Measurements from ENCODE around the gene PPARD. TPM values are rescaled to one million over a fixed set of nuclear protein-coding genes. Genes with fewer than 3 reads are reported as not detected.
A peak's percentile ranks its signal among the peaks of the same experiment; 100 is the strongest.
"Not testable (repeated sequence)": the region's sequence is repeated elsewhere in the genome, so short reads cannot be mapped to it uniquely, and the experiment has no call there.

PPARD gene
- total and polyA plus RNA-seq, 11 donors: 10.0 to 23.8 (median 13.8) TPM

DNA sequence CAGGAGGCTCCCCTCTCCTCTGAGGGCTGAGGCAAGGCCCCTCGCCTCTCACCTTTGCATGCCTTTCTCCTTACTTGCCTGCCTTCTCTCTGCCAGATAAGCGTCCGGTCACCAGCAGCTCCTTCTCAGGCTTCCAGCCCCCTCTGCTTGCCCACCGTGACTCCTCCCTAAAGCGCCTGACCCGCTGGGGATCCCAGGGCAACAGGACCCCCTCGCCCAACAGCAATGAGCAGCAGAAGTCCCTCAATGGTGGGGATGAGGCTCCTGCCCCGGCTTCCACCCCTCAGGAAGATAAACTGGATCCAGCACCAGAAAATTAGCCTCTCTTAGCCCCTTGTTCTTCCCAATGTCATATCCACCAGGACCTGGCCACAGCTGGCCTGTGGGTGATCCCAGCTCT, 21.3 kb upstream of the PPARD start:
- Histone ChIP-seq H3K4me3 (no peak overlapping the region), H3K27ac (no peak overlapping the region), H3K4me1 (peaks cover 0 to 20% (median 4%) of the 10 kb centered on the region in 12 donors), H3K9me3 (no peaks in the 10 kb centered on the region), H3K36me3 (peaks cover 0 to 67% (median 0%) of the 10 kb centered on the region in 9 donors), H3K27me3 (no peaks in the 10 kb centered on the region)
- no peak for ATAC-seq
- DNase-seq: no peak
- intact Hi-C loops (cut with DNase I): loop anchor here in 1 of 10 donors (5.0 kb wide), 1 partner anchor 34 kb away; no protein-coding TSS in a partner anchor
- TF ChIP-seq CTCF (IDR thresholded peaks at IDR 0.05) (no peak), POLR2A (IDR thresholded peaks at IDR 0.05) (no peak)
- 89 to 94% (median 90%) methylated on average over 8 of the region's 8 CpGs for whole genome bisulfite sequencing, 4 donors

DNA sequence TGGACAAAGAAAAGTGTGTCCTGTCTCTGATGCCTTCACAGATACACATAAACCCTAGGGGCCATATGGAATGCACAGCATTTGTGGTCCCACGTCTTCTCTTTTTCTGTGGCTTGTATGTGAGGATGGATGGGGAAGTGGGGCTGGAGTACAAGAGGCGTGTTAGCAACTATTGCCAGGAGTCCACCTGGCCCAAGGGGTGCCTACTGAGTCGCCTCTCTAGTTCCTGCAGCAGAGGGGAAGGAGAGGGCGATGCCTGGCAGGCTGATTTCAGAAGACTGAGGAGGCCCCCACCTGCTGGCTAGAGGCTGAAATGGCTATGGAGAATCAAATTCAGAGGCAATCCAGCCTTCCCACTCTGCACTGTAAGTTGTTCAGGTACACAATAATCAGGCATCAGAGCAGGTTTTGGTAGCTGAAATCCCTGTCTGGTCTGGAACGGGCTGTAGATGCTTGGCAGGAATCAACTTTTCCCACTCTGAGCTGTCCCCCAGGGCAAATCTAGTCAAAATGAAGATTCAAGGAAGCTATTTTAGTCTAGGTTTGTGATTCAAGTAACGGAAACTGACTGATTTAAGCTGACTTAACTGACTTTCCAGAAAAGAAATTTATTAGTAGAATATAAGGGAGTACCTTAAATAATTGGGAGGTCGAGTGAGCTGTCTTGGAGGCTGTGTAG, 14.9 kb upstream of the PPARD start:
- TF ChIP-seq CTCF (IDR thresholded peaks at IDR 0.05) (peak; percentile 27 to 66 (median 51)), POLR2A (IDR thresholded peaks at IDR 0.05) (no peak)
- H3K4me3 ChIP-seq: no peak overlapping the region
- H3K27ac ChIP-seq: no peak overlapping the region
- intact Hi-C loops (cut with DNase I): loop anchor here in 5 of 10 donors (2.0 to 5.0 kb wide), 4 partner anchors 31 to 180 kb away; partner anchors contain the start of gene DEF6 (in 1 of the 5)
- no peaks in the 10 kb centered on the region for H3K27me3 ChIP-seq
- H3K4me1 ChIP-seq: peaks cover 0 to 8% (median 0%) of the 10 kb centered on the region in 12 donors
- WGBS, 4 donors: 31 to 49% (median 37%) methylated on average over 5 to 7 of the region's 7 CpGs
- H3K9me3 ChIP-seq: no peaks in the 10 kb centered on the region
- peak; percentile 67 to 85 (median 83) for ATAC-seq
- H3K36me3 ChIP-seq: peaks cover 0 to 9% (median 0%) of the 10 kb centered on the region in 9 donors
- DNase-seq: peak in 4 of 5 donors; percentile 41 to 74 (median 60)

- ATAC-seq (no peak), DNase-seq (no peak)
- Histone ChIP-seq H3K9me3 (no peaks in the 10 kb centered on the region), H3K4me3 (no peak overlapping the region), H3K27me3 (no peaks in the 10 kb centered on the region), H3K36me3 (peaks cover 0 to 2% (median 0%) of the 10 kb centered on the region in 9 donors), H3K4me1 (peaks cover 0 to 8% (median 0%) of the 10 kb centered on the region in 12 donors), H3K27ac (no peak overlapping the region)
- intact Hi-C loops (cut with DNase I): loop anchor here in 4 of 10 donors (5.0 kb wide), 2 partner anchors 36 to 181 kb away; no protein-coding TSS in a partner anchor
- TF ChIP-seq CTCF (IDR thresholded peaks at IDR 0.05): no peak
- no peak for TF ChIP-seq POLR2A (IDR thresholded peaks at IDR 0.05)
- 83 to 96% (median 94%) methylated on average over 1 of the region's 1 CpG for WGBS, 4 donors
Measured at GRCh38 chr6:35328108-35328723, 14.1 kb upstream of the PPARD start.

DNA sequence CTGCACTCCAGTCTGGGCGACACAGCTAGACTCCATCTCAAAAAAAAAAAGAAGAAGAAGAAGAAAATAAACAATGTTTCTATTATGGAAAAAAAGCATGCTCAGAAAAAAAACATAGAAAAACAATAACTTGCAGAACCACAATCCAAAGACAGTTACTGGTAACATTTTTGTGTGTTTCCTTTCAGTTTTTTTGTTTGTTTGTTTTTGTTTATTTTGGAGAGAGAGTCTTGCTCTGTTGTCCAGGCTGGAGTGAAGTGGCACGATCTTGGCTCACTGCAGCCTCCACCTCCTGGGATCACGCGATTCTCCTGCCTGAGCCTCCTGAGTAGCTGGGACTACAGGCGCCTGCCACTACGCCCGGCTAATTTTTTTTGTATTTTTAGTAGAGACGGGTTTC, 13.4 kb upstream of the PPARD start:
- not testable (repeated sequence) for H3K27me3 ChIP-seq, H3K27ac ChIP-seq, DNase-seq, H3K4me3 ChIP-seq, ATAC-seq, H3K9me3 ChIP-seq, H3K36me3 ChIP-seq, H3K4me1 ChIP-seq
- WGBS, 4 donors: 93 to 96% (median 94%) methylated on average over 8 of the region's 8 CpGs
- intact Hi-C loops (cut with DNase I): loop anchor here in 4 of 10 donors (5.0 kb wide), 2 partner anchors 37 to 182 kb away; no protein-coding TSS in a partner anchor
